HEK293 (cell line): ENCODE results near the gene HTT.

Source experiments
- FEZF1 ChIP-seq: fragments of 450-650 bp; formaldehyde crosslinking; IDR thresholded peaks from 2 replicates; pipeline ENCODE4 v1.5.1; 2016; ENCODE audit warnings: missing biosample characterization, missing genetic modification characterization
- HOXA7 ChIP-seq: sonication (generic); formaldehyde crosslinking; IDR thresholded peaks from 2 replicates; pipeline ENCODE4 v1.8.1; 2022; ENCODE audit warnings: missing genetic modification reagents, borderline replicate concordance
- MYNN ChIP-seq: fragments of 450-650 bp; formaldehyde crosslinking; IDR thresholded peaks from 2 replicates; pipeline ENCODE4 v1.5.1; 2016; ENCODE audit warnings: missing biosample characterization, missing genetic modification characterization, borderline replicate concordance
- PRDM4 ChIP-seq: fragments of 450-650 bp; formaldehyde crosslinking; IDR thresholded peaks from 2 replicates; pipeline ENCODE4 v1.5.1; 2017; ENCODE audit warnings: missing biosample characterization, missing genetic modification characterization
- SP2 ChIP-seq: fragments of 450-650 bp; formaldehyde crosslinking; IDR thresholded peaks from 2 replicates; pipeline ENCODE4 v1.5.1; 2016; ENCODE audit warnings: missing biosample characterization, missing genetic modification characterization
- ZNF24 ChIP-seq: fragments of 450-650 bp; formaldehyde crosslinking; IDR thresholded peaks from 2 replicates; pipeline ENCODE4 v1.5.1; 2016; ENCODE audit warnings: missing biosample characterization, missing genetic modification characterization
- ZNF274 ChIP-seq, 2 experiments: fragments of 200-500 bp in 1 of 2; fragments of 450-650 bp in 1 of 2; sonication (Bioruptor generic) in 1 of 2; formaldehyde crosslinking in 1 of 2; IDR thresholded peaks; 2 replicates each; pipeline versions ENCODE4 v1.5.1 to v1.6.1; 2014 to 2016; ENCODE audit warnings: borderline replicate concordance in 1 of 2, inconsistent platforms in 1 of 2, low read length in 1 of 2, missing biosample characterization in 1 of 2, missing genetic modification characterization in 1 of 2
- ZNF776 ChIP-seq: fragments of 450-650 bp; formaldehyde crosslinking; IDR thresholded peaks from 2 replicates; pipeline ENCODE4 v1.5.0; 2017; ENCODE audit warnings: missing biosample characterization, missing genetic modification characterization, borderline replicate concordance
- TF ChIP-seq, protein P1 (sequence below): fragments of 450-650 bp; formaldehyde crosslinking; IDR thresholded peaks from 2 replicates; pipeline ENCODE4 v1.5.1; 2016; ENCODE audit warnings: missing biosample characterization, missing genetic modification characterization

- TF ChIP-seq ZNF24 (tag by site-specific recombination) (no peak), SP2 (tag by site-specific recombination) (no peak), MYNN (no peak), HOXA7 (CRISPR knock-in tag) (no peak), FEZF1 (tag by site-specific recombination) (no peak), ZNF274 (IDR thresholded peaks at IDR 0.05; ENCODE audit: low read length) (no peak), ZNF274 (tag by site-specific recombination; IDR thresholded peaks at IDR 0.05; ENCODE audit: borderline replicate concordance) (no peak), ZNF776 (tag by site-specific recombination) (no peak), PRDM4 (no peak)
- TF ChIP-seq, protein P1, sequence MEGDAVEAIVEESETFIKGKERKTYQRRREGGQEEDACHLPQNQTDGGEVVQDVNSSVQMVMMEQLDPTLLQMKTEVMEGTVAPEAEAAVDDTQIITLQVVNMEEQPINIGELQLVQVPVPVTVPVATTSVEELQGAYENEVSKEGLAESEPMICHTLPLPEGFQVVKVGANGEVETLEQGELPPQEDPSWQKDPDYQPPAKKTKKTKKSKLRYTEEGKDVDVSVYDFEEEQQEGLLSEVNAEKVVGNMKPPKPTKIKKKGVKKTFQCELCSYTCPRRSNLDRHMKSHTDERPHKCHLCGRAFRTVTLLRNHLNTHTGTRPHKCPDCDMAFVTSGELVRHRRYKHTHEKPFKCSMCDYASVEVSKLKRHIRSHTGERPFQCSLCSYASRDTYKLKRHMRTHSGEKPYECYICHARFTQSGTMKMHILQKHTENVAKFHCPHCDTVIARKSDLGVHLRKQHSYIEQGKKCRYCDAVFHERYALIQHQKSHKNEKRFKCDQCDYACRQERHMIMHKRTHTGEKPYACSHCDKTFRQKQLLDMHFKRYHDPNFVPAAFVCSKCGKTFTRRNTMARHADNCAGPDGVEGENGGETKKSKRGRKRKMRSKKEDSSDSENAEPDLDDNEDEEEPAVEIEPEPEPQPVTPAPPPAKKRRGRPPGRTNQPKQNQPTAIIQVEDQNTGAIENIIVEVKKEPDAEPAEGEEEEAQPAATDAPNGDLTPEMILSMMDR (tag by site-specific recombination): no peak
Measured at GRCh38 chr4:3039706-3040366, 34.6 kb upstream of the HTT start.
